ENCODE results near the gene GNAI3. TPM values are rescaled to one million over a fixed set of nuclear protein-coding genes. Genes with fewer than 3 reads are reported as not detected.
"Not testable (repeated sequence)": the region's sequence is repeated elsewhere in the genome, so short reads cannot be mapped to it uniquely, and the experiment has no call there.

The GNAI3 gene
- total RNA-seq, 1 donor from 2014 or later = 10.1 TPM

DNA sequence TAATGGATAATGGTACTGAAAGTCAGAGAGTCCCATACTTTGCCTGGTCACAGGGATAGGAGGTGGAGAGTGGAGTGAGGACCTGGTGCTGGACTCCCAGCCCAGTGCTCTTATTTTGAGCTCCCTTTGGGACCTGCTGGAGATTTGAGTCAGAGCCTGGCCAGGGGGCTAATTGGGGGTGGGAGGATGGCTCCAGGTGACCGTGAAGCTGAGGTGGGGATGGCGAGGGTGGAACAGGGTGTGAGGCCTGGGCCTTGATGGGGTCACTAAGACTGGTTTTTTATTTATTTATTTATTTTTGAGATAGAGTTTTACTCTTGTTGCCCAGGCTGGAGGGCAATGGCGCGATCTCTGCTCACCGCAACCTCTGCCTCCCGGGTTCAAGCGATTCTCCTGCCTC lies 89.0 kb downstream of the GNAI3 start:
- no peak for DNase-seq

DNA sequence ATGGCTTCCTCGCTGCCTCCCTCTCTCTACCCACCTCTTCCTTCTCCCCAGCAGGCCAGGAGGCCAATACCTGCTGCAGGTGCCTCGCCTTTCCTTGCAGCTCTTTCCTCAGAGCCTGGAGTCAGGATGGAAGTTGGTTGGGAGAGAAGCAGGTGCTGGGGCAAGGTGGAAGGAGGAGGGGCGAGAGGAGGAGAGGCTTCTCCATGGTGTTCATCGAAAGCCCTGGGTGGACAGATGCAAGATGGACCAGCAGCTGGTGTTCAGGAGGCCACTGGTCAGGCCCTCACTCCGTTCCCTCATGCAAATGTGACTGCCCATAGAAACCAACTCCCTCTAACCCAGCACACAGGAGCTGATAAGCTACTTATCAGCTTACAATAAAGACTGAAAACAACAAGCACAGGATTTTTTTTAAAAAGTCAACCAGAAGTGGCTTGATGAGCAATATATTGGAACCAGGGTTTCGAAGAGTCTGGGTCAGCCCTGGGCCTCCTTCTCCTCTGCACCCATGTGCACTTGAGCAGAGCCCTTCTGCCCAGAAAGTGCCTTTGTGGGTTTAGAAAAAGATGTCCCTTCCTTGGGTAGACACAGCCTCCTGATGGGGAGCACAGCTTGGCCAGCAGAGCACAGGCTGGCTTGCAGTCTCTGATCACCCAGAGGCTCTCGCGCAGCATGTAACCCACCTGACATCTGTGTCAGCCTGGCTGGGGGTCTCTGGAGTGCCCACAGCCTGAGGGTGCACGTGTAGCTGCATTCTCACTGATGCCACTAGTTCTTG lies 90.8 kb downstream of the GNAI3 start:
- no peak for DNase-seq

DNA sequence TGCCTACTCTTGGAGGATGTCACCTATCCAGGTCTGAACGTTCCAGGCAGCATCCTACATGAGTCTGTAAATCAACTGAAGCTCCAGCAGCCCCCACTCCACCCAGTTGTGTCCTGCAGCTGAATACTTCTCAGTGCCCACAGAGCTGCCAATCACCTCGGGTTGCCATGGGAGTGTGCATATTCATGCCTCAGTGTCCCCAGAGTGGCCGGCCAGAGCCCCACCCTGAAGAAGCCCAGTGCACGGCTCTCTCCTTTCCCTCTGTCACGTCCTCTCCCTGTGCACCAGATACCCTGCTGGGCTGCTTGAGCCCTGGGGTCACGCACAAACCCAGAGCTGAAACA lies 91.4 kb downstream of the GNAI3 start:
- DNase-seq = no peak

DNA sequence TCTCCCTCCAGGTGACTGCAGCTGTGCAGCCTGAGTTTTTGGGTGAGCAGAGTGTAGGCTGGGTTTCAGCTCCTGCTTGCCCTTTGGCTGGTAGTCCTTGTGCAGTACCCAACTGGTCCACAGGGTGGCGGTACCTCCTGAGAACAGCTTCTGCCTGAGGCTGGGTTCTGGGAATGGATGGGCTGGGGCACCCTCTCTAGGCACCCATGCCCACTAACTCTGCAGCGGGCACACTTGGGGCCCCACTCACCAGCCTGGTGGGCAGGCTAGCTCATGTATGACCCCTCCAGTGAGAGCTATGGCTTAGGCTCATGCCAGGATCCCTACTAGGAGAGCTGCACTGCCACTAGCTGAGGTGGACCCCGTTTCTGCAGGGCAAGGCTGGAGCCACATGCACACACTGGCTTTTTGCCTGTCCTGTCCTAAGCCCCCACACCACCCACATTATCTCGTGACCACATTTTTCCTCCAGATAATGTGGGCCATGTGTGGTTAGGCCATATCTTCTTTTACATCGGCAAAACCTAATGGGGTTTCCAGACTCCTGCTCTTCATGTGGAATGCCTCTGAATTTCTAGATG lies 92.0 kb downstream of the GNAI3 start:
- DNase-seq = peak; percentile 82

DNA sequence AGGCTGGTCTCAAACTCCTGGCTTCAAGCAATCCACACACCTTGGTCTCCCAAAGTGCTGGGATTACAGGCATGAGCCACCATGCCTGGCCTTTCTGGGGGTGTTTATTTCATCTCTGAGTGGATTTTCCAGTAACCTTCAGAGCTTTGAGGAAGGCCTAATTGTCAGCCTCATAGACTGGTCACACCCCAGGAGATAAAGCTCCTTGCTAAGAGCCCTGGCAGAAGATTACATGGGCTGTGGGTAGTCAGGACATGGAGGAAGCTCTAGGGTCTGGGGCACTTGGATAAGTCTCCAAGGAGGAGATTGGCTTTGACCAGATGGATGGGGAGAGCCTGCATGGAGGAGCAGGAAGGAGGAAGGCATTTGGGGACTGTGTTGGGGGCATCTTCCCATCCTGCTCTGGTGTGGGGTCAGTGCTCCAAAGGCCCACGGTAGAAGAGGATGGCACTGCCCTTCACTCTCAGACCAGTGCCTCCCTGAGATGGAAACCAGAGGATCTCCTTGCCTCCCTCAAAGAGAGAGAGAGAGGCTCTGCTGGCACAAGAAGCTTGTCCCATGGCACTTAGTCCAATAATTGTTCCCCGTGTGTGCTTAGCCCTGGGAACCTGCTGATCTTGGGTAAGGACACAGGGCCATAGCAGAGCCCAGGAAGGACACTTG lies 92.8 kb downstream of the GNAI3 start:
- no peak for DNase-seq

DNA sequence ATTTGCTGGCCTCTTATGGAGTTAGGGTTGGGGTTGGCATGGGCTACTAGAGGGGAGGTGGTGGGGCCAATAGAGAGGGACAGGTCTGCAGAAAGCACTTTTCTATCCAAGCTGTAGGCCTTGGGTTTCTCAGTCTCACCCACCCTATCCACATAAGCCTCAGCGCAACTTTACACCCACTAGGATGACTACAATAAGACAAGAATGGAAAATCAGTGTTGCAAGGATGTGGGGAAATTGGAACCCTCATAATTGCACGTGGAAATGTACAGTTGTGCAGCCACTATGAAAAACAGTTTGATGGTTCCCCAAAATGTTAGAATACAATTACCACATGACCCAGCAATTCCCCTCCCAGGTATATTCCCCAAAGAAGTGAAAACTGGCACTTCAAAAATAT lies 93.4 kb downstream of the GNAI3 start:
- no peak for DNase-seq

DNA sequence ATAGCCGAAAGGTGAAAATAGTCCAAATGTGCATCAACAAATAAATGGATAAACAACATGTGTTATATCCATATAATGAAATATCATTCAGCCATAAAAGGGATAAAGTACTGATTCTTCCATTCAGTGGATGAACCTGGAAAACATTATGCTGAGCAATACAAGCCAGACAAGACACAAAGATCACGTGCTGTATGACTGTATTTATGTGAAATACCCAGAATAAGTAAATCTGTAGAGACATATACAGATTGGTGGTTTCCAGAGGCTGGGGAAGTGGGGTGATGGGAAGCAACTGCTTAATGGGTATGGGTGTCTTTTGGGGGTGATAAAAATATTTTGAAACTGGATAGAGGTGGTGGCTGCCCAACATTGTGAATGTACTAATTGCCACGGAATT lies 94.2 kb downstream of the GNAI3 start:
- DNase-seq = peak; percentile 46

DNA sequence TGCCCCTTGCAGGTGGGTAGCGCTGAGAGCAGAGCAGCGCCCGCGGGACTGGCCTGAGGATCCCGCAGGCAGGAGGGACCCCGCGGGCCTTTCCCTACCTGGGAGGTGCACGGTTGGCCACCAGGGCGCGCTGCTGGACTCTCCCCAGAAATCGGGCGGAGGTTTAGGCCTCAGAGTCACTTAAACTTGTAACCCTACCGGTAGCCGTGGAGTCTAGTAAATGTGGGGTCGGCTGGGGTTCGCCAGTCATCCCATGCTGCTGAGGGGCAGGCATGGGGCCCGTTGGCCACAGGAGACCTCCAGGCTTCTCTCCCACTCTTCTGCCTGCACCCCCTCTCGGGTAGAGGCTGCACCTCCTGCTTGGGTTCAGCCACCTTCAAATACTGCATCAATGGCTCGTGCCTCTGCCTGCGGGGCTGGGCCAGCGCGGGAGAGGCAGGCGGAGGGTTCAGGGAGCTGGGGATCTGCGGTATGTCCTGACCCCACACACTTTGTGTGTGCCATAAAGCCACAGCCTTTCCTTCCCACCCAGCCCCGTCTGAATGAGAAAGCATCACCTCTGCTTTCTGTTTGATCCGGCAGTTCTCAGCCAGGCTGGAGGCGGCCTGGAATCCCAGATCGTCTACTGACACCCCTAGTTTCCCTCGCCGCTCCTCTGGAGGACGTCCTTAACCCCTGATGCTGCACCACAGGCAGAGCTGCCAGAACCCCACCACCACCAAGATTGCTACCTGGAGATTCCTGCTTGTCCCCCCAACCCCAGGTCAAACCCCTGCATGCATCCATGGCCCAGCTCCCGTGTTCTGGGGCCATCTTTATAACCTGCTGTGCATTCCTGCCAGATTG lies 95.2 kb downstream of the GNAI3 start:
- DNase-seq = peak; percentile 82

DNA sequence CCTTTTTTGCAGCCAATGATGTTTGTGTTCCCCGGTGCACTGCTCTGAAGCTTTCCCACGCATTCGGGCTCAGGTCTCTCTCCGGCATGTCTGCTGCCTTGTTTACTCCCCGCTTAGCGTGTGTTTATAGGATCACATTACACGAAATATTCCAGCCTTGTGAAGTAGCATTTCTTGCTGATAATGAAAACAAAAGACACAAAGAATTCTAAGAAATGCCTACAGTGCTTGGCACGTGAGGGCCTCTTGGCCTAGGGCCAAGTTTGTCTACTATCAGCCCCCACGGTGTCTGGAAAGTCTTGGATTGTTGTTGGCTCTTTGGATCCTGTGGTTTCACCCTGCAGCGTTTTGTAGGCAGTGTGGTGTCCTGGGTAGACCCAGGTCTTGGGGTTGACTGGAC lies 96.3 kb downstream of the GNAI3 start:
- DNase-seq = peak; percentile 14

DNA sequence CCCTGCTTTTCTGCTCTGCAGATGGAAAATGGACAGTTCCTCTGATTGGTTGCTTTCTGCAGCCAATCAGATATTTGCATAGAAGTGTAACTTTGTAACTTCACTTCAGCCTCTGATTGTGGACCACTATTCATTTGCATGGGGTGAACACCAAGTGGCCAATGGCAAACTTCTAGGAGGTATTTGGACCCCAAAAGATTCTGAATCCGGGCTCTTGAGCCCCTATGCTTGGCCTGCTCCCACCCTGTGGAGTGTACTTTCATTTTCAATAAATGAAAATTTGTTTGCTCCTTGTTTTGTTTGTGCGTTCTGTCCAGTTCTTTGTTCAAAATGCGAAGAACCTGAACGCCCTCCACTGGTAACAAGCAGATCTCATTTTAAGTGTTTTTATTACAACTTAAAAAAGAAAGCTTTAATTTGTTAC lies 101.1 kb downstream of the GNAI3 start:
- DNase-seq = peak; percentile 70

DNA sequence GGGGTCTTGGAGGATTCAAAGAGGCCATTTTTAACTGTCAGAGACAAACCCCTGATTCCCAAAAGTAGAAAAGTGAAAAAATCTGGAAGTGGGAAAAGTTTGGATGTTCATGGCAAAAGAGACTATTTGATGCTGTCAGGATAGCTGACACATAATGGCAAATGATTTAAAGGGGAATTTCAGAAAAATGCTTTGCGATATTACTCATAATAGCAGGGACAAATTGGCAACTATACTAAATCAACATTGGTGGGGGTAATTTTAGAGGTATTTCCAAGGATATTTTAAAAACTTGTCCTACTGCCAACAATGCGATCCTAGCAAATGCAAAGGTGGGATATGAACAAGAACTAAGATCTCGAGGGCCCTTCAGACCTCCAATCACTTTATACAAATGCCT lies 102.2 kb downstream of the GNAI3 start:
- DNase-seq = no peak

DNA sequence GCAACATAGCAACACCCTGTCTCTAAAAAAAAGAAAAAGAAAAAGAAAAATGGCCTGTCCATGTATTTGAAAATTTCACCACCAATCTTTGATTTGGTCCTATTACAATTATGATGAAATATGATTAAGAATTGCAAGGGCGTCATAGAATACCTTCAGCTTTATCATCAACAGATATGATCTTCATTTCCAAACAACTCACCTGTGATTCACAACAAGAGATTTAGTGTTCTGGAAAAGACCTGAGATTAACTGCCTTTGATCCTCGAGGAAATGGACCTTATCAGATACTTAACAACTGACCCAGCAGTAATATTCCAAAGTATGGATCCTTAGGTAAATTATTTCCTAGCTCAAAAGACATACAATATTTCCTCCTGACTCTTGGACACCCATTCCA lies 104.0 kb downstream of the GNAI3 start:
- DNase-seq = no peak

DNA sequence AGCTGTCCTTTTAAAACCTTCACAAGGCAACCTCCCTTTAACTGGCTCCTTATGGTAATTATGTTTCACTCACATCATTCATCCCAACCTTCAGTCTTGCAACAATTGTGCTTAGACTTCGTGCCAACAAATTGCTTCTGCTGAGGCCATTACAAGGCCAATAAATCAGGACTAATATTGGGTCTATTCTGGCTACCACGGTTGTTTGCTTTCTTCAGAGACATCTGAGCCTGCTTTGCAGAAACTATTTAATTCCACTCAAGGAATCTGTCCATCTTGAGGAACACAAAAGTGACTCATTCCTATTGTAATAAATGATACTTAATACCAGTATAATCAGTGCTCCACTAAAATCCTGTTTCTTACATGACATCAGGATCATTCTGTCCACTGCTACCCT lies 104.9 kb downstream of the GNAI3 start:
- no peak for DNase-seq

DNA sequence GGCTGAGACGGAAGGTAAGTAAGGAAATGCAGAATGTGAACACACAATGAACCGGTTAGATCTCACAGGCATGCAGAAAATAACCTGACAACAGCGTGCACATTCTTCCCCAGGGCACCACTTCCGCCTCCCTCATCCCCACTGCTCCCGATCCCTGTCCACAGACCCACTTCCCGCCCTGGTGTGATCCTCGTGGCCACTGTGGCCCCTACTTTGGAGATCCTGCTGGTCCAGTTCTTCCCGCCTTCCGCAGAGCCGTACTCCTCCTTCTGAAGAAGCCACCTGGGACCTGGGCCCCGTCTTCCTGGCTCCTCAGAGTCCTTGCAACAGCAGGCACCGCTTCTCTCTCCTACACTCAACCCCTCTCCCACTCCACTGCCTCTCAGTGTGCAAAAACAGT lies 106.1 kb downstream of the GNAI3 start:
- no peak for DNase-seq

DNA sequence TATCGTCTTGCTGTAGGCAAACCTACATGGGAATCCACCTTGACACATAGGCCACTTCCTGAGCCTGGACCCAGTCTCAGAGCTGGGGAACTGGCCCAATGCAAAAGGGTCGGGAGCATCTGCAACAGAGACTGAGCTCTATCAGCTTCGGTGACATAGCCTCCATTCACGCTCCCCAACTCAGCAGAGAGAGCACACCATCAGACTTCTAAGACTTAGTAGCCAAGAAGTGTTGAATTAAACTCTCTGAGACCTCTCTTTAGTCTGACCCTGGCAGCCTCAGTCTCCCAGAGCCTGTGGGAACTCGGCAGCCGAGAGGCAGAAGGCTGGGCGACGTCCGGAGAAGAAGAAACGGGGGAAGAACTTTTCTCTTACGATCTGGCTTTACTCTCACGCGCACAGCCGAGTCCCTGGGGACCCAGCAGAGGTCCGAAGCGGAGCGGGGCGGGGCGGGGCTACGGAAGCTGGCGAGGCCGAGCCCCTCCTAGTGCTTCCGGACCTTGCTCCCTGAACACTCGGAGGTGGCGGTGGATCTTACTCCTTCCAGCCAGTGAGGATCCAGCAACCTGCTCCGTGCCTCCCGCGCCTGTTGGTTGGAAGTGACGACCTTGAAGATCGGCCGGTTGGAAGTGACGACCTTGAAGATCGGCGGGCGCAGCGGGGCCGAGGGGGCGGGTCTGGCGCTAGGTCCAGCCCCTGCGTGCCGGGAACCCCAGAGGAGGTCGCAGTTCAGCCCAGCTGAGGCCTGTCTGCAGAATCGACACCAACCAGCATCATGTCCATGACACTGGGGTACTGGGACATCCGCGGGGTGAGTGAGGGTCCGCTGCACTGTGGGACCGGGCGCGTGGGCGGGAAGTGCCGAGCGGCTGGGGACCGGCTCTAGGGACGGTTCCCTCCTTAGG lies 107.5 kb downstream of the GNAI3 start, which contains the start of gene GSTM4:
GSTM4 (plus strand) TSS at position 485 of the 905 bp plus-strand sequence; CDS start at position 776, 291 bp downstream.
- DNase-seq = peak; percentile 91

DNA sequence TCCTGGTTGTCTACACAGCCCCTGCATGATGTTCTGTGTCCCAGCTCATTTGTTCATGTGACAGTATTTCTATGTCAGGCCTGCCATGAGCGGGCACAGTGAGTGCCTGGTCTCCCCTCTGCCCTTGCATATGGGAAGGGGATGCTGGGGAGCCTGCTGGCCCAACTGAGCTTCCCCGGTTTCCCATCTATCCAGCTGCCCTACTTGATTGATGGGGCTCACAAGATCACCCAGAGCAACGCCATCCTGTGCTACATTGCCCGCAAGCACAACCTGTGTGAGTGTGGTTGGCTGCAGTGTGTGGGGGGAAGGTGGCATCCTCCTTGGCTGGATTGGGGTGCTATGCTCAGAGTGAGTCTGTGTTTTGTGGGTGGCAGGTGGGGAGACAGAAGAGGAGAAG lies 109.0 kb downstream of the GNAI3 start:
- no peak for DNase-seq

DNA sequence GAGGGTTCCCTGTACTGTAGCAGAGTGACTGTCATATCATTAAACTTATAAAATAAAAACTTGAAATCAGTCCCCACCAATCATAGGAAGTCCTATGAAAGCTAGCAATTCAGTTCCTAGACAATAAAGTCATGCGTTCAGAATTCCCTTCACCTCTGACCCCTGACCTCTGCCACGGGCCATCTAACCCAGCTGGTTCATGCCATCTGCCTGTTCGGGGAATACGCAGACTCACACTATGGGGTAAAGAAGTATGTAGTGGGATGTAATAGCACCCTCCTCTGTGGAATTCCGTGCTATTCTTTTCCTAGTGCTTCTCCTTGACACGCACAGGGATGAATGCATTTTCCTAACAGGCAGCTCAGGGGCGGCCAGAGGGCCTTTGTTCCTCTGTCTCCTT lies 109.6 kb downstream of the GNAI3 start:
- DNase-seq = no peak

DNA sequence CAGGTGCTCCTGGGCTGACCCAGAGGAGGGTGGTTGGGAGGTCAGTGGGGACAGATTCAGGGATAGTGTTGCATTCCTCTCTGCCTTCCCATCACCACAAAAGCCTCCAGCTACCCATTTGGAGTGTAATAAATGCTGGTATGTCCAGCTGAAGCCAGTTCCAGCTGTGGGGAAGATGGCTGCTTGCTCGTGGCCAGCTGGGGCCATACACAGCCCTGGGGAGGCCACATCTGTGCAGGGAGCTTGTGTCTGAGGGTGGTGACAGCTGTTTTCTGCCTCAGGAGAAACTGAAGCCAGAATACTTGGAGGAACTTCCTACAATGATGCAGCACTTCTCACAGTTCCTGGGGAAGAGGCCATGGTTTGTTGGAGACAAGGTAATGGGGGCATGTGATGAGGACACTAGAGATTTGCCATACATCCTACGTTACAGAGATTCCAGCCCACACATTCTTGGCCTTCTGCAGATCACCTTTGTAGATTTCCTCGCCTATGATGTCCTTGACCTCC lies 110.2 kb downstream of the GNAI3 start:
- no peak for DNase-seq

DNA sequence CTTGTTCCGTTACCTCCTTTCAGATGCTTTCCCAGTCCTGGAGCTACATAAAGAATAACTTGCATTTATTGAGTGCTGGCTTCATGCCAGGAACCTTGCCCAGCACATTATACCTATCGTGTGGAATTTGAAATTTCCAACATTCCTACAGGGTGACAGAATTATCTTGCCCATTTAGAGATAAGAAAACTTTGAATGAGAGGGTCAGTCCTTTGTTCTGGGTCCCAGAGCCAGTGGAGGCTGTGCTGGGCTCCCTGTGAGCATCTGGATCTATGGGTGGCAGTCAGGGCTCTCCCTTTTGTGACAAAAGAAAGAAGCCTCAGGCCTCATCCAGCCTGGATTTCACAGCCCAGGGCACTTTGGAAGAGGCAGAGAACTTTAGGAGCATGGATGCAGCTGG lies 110.7 kb downstream of the GNAI3 start:
- DNase-seq = no peak

DNA sequence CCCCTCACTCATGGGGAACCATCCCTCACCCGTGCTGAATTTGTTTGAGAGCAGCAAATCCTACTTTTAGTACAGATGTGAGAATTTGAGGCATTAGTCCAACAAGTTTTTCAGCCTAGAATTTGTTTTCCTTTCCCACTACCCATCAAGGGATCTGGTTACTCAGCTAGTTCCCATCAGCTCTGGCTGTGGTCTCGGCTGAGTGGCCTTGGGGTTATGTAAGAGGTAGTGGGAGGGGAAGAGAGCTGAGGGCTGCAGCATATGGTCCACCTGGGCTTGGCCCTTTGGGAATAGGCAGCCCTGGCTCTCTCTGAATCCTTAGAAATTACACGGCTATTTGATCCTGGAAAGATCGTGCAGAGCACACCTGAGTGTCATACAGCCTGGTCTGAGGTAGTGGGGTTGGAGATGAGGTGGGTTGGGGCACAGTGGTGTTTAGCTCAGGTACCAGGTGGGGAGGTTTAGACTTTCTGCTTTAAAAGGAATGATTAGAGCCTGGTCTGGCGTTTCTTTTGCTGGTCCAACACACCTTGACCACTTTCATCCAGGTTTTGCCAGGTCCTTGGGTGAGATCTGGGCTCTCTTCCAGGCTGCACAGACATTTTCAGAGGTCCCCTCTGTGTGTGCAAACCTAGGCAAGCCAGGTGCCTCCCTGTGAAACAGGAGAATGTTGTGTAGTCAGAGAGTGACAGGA lies 111.7 kb downstream of the GNAI3 start:
- no peak for DNase-seq

DNA sequence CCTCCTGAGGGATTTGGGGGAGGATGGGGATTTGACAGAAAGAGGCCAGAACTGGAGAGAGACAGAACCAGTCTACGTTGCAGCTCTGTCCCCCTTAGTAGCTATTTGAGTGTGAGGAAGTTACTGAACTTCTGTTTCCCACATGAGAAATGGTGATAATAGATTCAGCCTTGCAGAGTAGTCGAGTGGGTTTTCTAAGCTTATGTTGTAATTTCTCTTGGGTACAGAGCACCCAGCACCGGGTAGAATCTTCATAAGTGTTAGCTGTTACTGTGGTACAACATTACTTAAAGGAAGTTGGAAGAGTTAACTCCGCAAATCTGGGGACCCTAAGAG lies 112.2 kb downstream of the GNAI3 start:
- not testable (repeated sequence) for DNase-seq
